Posterior vena cava (tissue), 2 donors: ENCODE data around the gene CIB4. TPM values are rescaled to one million over a fixed set of nuclear protein-coding genes. Genes with fewer than 3 reads are reported as not detected.

Experiments used
- DNase-seq: peaks from one replicate; pipeline ENCODE4 v3.0.0-alpha.2; 2020; ENCODE audit warnings: low spot score
- intact Hi-C, 2 donors: fragments of 100-400 bp; cut with DNase I; formaldehyde crosslinking; loops; one replicate each; pipeline versions ENCODE4 v1.14.1 to v1.14.2; 2022 to 2023
- total RNA-seq, 2 donors: library from RNA; stranded (reverse); fragmentation: NEBNext Ultra II Directional; extraction: Animal tissue kit (Norgen Biotek cat#: 25700); gene quantifications; one replicate each; pipeline ENCODE4 v1.2.1, GENCODE V29; 2021
- donor health status: DM: yes; HTN: yes; CAD: no.
- donor health status: DM: yes; HTN: yes; CAD: no.

Gene CIB4
- total RNA-seq, 2 donors from 2014 or later = not detected

- intact Hi-C loops = loop anchor here in 1 of 2 donors (5.0 kb wide), 1 partner anchor 39 kb away; no protein-coding TSS in a partner anchor
- peak; percentile 40 for DNase-seq
These were observed 7.3 kb upstream of the CIB4 start for GRCh38 chr2:26648516-26648915.

DNA sequence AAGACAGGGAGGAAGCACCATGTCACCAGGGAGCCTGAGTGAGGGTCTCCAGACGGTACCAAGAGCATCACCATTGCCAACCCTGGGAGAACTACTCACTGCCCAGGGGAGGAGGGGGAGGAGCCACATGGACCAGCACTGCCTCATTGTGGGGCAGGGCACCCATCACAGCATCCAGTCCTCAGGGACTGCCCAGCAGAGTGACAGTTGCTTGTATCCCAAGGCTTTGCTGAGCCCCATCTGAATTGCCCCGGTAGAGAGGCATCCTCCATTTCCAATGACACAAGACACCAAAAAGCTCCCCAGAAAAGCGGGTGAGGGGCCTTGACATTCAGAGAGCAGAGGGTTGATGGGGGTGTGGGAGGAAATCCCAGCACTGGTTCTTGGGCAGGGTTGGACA lies 6.8 kb upstream of the CIB4 start:
- DNase-seq = no peak
- intact Hi-C loops = loop anchor here in 1 of 2 donors (5.0 kb wide), 1 partner anchor 39 kb away; no protein-coding TSS in a partner anchor

- peak; percentile 73 for DNase-seq
- intact Hi-C loops = loop anchor here in 1 of 2 donors (5.0 kb wide), 1 partner anchor 40 kb away; no protein-coding TSS in a partner anchor
These were observed 6.0 kb upstream of the CIB4 start for GRCh38 chr2:26646986-26647672.

DNA sequence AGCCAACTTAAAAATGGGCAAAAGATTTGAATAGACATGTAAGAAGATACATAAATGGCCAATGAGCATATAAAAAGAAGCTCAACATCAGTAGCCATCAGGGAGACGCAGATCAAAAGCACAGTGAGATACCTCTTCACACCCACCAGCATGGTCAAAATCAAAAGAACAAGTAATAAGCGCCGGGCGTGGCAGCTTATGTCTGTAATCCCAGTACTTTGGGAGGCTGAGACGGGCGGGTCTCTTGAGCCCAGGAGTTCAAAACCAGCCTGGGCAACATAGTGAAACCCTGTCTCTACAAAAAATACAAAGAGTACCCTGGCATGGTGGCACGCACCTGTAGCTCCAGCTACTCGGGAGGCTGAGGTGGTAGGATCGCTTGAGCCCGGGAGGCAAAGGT lies 4.6 kb upstream of the CIB4 start:
- intact Hi-C loops = loop anchor here in 1 of 2 donors (5.0 kb wide), 1 partner anchor 42 kb away; no protein-coding TSS in a partner anchor
- DNase-seq = peak; percentile 55

DNA sequence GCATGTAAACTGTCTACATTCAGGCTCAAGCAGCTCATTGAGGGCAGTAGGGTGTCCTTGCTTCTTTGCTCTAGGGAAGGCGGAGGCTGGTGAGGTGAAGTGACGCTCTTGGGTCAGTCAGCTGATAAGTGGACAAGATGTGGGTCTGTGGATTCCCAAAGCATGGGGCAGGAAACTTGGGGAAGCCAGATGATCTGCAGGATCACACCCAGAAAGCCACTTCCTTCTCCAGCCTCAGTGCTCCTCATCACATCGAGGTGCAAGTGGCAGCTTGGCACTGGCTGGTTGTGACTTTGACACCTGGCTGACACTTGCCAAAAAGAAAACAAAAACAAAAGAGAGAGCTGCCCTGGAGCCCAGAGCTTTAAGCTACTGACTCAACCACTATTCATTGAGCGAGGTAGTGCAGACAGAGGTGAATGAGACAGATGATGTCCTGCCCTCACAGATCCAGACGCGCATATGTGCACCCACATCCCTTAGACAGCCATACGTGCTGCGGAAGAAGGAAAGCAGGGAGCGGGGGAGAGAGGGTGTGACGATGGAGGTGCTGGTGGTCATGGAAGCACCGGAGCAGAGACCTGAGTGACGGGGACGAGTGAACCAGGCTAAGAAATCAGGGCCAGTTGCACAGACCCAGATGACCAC lies 3.1 kb upstream of the CIB4 start:
- intact Hi-C loops = no loop called here
- peak; percentile 53 for DNase-seq

DNA sequence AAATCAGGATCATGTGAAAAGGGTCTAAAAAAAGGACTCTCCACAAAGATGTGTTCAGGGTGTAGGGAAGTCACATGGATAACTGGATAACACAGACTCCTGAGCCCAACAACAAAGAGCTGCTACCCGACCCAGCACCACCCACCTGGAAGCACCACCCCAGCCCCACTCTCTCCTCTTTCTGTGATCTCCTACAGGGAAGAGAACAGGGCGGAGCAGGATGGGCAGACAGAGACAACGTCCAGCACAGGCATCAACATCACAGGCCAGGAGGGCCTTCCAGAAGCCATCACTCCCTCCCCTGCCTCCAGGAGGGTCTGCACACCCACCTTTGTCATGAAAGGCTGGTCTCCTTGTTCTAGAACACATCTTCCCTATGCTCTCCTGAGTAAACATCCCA lies 1.3 kb upstream of the CIB4 start:
- DNase-seq = no peak
- intact Hi-C loops = no loop called here

DNA sequence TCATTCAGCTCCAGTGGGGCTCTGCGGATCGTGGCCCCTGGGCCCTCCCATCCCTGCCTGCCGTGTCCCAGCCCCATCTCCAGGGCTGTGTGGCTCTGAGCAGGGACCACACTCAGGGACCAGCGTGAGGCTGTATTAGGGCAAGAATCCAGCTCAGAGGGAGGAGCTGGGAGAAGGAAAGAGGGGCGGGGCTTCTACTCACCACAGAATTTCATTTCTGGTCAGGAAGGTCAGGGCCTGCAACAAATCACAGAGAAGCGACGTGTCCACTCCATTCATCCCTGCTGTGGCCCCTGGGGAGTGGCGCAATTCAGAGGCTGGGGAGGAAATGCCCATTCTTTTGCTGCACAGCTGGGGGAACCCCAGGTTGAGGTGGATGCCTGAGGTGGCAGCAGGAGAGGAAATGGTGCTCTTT lies 828 bp downstream of the CIB4 start:
- intact Hi-C loops = no loop called here
- DNase-seq = peak; percentile 80

GRCh38 chr2:26639685-26640243 lies 1.4 kb downstream of the CIB4 start:
- DNase-seq = no peak
- intact Hi-C loops = no loop called here

- peak; percentile 67 for DNase-seq
- intact Hi-C loops = no loop called here
These were observed 3.3 kb downstream of the CIB4 start for GRCh38 chr2:26637811-26638310.

GRCh38 chr2:26636935-26637334 lies 4.2 kb downstream of the CIB4 start:
- peak; percentile 68 for DNase-seq
- intact Hi-C loops = no loop called here

- intact Hi-C loops = no loop called here
- peak; percentile 5 for DNase-seq
These were observed 5.8 kb downstream of the CIB4 start for GRCh38 chr2:26635401-26635800.

- intact Hi-C loops = no loop called here
These were observed 6.4 kb downstream of the CIB4 start for GRCh38 chr2:26634636-26635230.

DNA sequence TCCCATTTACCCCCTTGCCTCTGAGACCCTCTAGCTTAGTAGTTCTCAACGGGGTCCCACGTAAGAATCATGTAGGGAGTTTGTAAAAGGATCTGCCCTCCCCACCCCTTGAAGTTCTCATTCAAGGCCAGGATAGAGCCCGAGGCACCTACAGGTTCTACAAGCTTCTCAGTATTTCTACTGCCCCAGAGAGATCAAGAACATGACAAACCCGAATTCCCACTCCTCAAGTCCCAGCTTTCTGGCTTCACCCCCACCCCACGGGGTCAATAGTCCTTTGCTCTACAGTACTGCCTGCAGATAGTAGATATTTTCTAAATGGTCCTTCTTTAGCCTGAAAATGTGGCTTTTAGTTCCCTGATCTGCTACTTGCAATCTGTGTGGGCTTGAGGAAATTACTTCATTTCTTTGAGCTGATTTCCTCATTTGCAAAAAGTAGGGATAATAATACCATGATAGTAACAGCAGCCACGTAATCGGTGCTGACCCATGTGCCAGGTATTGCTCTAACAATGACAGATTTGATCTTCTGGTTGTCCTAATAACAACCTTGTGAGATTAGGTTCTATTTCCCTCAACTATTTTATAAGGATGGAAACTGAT lies 7.1 kb downstream of the CIB4 start:
- peak; percentile 28 for DNase-seq
- intact Hi-C loops = no loop called here

More at GRCh38 chr2:26634636-26635230, 6.4 kb downstream of the CIB4 start:
- peak; percentile 58 for DNase-seq

- intact Hi-C loops = no loop called here
- peak; percentile 66 for DNase-seq
These were observed 7.7 kb downstream of the CIB4 start for GRCh38 chr2:26633351-26633945.

DNA sequence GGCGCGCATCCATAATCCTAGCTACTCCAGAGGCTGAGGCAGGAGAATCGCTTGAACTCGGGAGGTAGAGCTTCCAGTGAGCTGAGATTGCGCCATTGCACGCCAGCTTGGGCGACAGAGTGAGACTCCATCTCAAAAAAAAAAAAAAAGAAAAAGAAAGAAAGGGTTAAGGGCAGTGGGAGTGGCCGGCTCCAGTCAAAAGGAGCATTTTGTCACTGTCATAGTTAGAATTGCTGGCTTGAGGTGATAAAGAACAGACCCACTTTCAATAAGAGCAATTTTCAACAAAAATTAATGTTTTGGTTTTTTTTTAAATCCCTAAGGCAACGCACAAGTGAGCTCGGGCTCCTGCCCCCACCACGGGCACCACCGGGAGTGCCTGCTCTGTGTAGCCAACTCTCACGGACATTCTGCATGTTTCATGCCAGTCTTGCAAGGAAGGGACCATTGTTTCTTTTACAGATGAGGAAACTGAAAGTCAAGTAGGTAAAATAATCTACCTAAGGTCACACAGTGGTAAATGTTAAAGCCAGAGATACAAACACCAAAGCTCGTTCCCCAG lies 8.5 kb downstream of the CIB4 start:
- intact Hi-C loops = no loop called here
- peak; percentile 28 for DNase-seq

DNA sequence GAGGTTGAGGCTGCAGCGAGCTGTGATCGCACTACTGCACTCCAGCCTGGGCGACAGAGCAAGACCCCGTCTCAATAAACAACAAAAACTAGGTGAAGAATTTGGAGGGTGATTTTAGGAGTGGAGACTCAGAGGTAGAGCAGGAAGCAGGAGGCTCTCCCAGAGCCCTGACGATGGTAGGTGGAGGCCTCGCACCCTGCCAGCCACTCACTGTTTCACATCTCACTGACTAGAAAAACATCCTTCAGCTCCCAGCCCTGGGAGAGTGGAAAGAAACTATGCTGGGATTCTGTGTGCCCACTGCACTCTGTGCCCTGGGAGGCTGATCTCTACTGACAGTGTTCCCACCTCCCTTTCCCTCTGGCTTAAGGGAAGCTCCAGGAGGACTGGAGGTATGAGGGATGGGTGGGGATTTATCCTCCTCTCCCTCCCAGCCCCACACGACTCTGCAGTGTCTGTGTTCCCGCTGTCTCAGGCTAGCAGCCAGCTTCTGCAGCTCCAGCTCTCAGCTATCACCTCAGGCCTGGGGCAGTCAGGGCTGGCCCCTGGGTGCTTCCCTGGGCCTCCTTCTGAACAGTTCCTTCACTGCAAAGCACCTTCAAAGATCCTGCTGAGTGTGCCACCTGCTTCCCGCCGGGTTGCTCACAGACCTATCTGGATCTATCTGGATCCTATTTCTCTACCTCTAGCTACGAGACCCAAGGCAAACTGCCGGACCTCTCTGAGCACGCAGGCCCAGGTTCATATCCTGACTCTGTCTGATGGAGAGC lies 9.6 kb downstream of the CIB4 start:
- intact Hi-C loops = no loop called here
- peak; percentile 73 for DNase-seq

- intact Hi-C loops = no loop called here
- DNase-seq = peak; percentile 63
These were observed 10.4 kb downstream of the CIB4 start for GRCh38 chr2:26630669-26631360.
